ENCODE results near the gene TBX10.

Gene TBX10

DNA sequence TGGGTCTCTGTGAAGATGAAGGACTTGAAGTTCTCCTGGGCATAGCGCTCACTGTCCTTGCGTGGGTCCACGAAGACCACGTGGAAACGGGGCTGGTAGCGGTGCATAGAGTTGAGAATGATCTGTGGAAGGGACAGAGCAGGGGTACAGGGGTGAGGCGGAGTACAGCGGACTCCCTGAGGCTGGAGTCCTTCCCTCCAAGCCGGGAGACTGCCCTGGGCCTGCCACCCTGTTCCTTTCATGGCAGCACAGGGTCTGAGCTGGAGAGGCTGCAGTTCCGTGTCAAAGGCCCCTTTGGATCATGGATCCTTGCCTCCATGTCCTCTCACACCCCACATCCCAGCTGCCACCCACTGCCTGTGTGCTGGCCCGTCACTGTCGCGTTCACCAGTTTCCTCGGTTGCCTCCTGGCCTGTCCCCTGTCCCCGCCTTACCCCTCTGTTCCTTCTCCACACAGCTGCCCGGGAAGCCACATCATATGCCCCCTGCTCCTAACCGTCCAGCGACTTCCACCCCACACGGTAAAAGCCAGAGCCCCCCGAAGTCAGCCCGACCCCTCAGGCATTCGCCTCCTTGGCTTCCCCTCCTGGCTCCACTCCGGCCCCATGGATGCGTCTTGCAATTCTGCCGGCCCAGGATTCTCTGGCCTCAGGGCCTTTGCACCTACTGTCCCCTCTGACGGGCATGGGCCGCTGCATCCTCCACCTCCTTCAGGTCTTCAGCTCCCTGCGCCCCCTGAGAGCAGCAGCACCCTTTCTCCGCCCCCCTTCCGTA is 6.4 kb downstream of the TBX10 start:
- H3K27ac ChIP-seq = peak overlapping the region; percentile 96
- TF ChIP-seq, protein P1, sequence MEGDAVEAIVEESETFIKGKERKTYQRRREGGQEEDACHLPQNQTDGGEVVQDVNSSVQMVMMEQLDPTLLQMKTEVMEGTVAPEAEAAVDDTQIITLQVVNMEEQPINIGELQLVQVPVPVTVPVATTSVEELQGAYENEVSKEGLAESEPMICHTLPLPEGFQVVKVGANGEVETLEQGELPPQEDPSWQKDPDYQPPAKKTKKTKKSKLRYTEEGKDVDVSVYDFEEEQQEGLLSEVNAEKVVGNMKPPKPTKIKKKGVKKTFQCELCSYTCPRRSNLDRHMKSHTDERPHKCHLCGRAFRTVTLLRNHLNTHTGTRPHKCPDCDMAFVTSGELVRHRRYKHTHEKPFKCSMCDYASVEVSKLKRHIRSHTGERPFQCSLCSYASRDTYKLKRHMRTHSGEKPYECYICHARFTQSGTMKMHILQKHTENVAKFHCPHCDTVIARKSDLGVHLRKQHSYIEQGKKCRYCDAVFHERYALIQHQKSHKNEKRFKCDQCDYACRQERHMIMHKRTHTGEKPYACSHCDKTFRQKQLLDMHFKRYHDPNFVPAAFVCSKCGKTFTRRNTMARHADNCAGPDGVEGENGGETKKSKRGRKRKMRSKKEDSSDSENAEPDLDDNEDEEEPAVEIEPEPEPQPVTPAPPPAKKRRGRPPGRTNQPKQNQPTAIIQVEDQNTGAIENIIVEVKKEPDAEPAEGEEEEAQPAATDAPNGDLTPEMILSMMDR (conservative IDR thresholded peaks at IDR 0.05) = no peak

DNA sequence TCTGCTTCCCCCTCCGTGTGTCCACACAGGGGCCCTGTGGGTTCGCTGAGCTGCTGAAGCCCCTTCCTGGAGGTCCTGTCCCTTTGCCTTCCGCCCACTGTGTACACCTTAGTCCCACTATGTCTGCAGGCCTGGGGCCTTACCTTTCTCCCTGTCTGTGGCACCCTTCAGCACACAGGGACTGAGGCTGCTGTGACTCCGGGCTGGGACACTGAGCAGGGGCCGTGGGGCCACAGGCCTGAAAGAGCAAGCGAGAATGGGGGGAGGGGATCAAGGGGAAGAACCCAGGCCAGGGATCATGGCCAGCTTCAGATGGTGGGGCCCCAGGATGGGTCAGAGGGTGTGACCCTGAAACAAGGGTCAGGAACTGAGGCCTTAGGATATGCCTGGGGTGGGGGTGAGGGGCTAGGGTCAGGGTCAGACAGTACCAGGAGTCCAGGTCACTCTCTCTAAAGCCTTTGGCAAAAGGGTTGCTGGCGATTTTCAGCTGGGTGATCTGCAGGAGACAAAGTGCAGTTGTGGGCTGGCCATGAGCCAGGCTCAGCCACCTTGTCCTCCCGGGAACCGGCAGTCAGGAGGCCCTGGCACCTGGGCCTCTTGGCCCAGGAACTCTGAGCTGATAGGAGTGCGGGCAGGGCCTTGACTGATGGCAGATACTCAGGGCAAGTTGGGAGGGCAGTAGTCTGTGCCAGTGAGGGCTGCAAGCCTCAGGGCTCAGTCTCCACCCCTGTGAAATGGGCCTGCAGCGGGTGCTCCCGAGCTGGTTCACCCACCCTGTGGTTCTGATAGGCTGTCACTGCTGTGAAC is 7.2 kb downstream of the TBX10 start:
- H3K27ac ChIP-seq = peak overlapping the region; percentile 96
- TF ChIP-seq, protein P1 (conservative IDR thresholded peaks at IDR 0.05) = no peak

DNA sequence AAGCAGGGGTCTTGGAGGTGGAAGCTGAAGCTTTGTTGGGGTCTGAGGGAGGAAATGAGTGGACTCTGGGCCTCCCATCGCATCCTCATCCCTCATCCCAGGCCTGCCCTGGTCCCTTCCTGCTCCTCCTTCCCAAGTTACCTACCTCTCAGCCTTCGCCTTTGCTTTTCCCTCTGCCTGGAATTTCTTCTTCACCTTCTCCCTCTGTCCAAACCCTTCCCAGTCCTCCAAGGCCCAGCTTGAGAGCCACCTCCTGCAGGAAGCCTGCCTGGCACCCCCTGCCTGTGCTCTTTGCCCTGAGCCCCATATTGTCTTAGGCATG is 7.7 kb downstream of the TBX10 start:
- H3K27ac ChIP-seq = peak overlapping the region; percentile 96

DNA sequence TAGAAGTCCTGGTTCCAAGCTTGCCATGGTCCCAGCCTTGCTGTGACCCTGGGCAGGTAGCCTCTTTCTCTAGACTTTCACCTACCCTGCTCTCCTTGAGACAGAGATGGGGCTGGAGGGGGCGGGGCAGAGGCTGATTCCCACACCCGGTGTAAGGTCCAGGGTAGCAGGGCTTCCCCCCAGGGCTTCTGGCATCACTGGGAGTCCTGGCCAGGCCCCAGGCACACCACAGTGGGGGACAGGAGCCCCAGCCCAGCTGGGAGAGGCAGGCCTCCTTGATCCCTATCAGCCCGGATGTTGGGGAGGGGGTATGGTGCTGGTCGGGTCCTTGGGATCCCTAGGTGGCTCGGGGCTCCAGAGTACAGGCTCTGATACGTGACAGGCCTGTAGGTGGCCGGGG is 8.2 kb downstream of the TBX10 start:
- H3K27ac ChIP-seq = peak overlapping the region; percentile 96
- TF ChIP-seq, protein P1 (conservative IDR thresholded peaks at IDR 0.05) = no peak

More for the DNA sequence above, 7.7 kb downstream of the TBX10 start:
- TF ChIP-seq, protein P1 (conservative IDR thresholded peaks at IDR 0.05) = no peak

DNA sequence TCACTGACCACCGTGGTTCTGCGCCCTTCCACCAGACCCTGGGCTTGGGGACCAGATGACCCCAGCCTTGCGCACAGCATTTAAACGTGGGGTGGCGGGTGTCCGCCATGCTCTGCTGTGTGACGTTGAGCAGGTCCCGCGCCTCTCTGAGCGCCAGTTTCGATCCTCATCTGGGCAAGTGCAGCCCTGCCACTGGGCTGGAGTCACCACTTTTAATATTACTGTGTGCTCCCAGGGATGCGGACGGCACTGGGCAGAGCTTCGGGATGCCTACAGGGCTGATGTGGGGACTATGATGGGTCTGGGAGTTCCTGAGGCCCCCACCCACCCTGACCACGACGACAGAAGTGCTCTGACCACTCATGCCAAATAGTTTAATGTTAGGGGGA is 8.6 kb downstream of the TBX10 start:
- peak overlapping the region; percentile 96 for H3K27ac ChIP-seq
- TF ChIP-seq, protein P1 (conservative IDR thresholded peaks at IDR 0.05) = no peak; the same call in 1 of the 2 replicates

DNA sequence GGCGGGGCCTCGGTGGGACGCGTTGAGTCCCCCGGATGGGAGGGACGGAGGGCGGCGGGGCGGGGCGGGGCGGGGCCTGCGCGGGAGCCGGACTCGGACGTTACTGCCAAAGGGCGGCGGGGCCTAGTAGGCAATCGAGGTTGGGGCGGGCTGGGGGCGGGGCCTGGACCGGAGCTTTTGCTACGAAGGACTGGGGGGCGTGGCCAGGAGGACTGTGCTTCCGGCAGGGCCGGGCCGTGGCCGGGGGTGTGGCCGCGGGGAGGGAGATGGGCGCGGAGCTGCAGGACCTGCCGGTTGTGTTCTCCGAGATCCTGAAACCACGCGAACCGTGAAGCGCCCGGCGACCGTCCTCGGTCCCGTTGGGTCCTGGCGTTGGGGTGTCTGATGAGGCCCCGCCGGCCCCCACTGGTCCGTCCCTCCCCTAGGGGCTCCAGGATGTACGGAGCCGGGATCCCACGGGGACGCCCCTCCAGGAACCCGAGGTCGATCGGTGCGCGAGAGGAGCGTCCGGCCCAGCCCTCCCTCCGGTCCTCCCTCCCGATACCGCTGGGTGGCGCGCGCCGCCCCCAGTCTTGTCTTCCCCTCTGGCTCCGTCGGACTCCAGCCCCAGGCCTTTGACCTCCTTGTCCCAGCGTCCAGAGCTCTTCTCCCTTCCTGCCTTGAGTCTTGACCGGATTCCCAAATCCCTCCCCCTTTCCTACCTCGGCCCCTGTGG is 9.2 kb downstream of the TBX10 start:
- TF ChIP-seq, protein P1 (conservative IDR thresholded peaks at IDR 0.05) = peak; percentile 100
- H3K27ac ChIP-seq = peak overlapping the region; percentile 96
